ENCODE measurements around the gene PCCA. TPM values are rescaled to one million over a fixed set of nuclear protein-coding genes. Genes with fewer than 3 reads are reported as not detected.

Gene PCCA
- polyA plus RNA-seq, 1 experiment, result 22.6 TPM

GRCh38 chr13:100340865-100341264, 252.0 kb downstream of the PCCA start:
- Histone ChIP-seq H3K27me3 (ENCODE audit: control insufficient read depth, insufficient read depth, low read length) (no peaks in the 10 kb centered on the region), H3K27ac (ENCODE audit: low read depth, low read length) (no peak overlapping the region), H3K9me3 (ENCODE audit: control insufficient read depth, insufficient read depth, low read length) (no peaks in the 10 kb centered on the region), H3K4me3 (ENCODE audit: low read depth, low read length) (no peak overlapping the region)
- ChIA-PET POLR2A (no interaction called here), CTCF (no interaction called here)
- TF ChIP-seq CTCF (IDR thresholded peaks at IDR 0.05; ENCODE audit: low read depth, low read length), result no peak
- DNase-seq (ENCODE audit: low read depth, low spot score), result no peak

GRCh38 chr13:100341327-100341726, 252.4 kb downstream of the PCCA start:
- ChIA-PET CTCF (no interaction called here), POLR2A (no interaction called here)
- no peak for DNase-seq (ENCODE audit: low read depth, low spot score)
- H3K4me3 ChIP-seq (ENCODE audit: low read depth, low read length), result no peak overlapping the region
- no peak overlapping the region for H3K27ac ChIP-seq (ENCODE audit: low read depth, low read length)
- H3K9me3 ChIP-seq (ENCODE audit: control insufficient read depth, insufficient read depth, low read length), result no peaks in the 10 kb centered on the region
- TF ChIP-seq CTCF (IDR thresholded peaks at IDR 0.05; ENCODE audit: low read depth, low read length), result no peak
- no peaks in the 10 kb centered on the region for H3K27me3 ChIP-seq (ENCODE audit: control insufficient read depth, insufficient read depth, low read length)

GRCh38 chr13:100344544-100344943, 255.7 kb downstream of the PCCA start:
- DNase-seq (ENCODE audit: low read depth, low spot score), result no peak
- Histone ChIP-seq H3K4me3 (ENCODE audit: low read depth, low read length) (no peak overlapping the region), H3K27me3 (ENCODE audit: control insufficient read depth, insufficient read depth, low read length) (no peaks in the 10 kb centered on the region), H3K9me3 (ENCODE audit: control insufficient read depth, insufficient read depth, low read length) (no peaks in the 10 kb centered on the region), H3K27ac (ENCODE audit: low read depth, low read length) (no peak overlapping the region)
- ChIA-PET POLR2A (no interaction called here), CTCF (no interaction called here)
- TF ChIP-seq CTCF (IDR thresholded peaks at IDR 0.05; ENCODE audit: low read depth, low read length), result no peak

- POLR2A ChIA-PET, result no interaction called here
- no peaks in the 10 kb centered on the region for H3K9me3 ChIP-seq (ENCODE audit: control insufficient read depth, insufficient read depth, low read length)
These were observed 259.1 kb downstream of the PCCA start for GRCh38 chr13:100347968-100348367.

GRCh38 chr13:100349594-100349993, 260.7 kb downstream of the PCCA start:
- H3K4me3 ChIP-seq (ENCODE audit: low read depth, low read length), result no peak overlapping the region
- ChIA-PET POLR2A (no interaction called here), CTCF (no interaction called here)
- H3K27me3 ChIP-seq (ENCODE audit: control insufficient read depth, insufficient read depth, low read length), result no peaks in the 10 kb centered on the region
- no peak for TF ChIP-seq CTCF (IDR thresholded peaks at IDR 0.05; ENCODE audit: low read depth, low read length)
- DNase-seq (ENCODE audit: low read depth, low spot score), result no peak
- no peak overlapping the region for H3K27ac ChIP-seq (ENCODE audit: low read depth, low read length)
- H3K9me3 ChIP-seq (ENCODE audit: control insufficient read depth, insufficient read depth, low read length), result no peaks in the 10 kb centered on the region

More at GRCh38 chr13:100347968-100348367, 259.1 kb downstream of the PCCA start:
- TF ChIP-seq CTCF (IDR thresholded peaks at IDR 0.05; ENCODE audit: low read depth, low read length), result no peak
- CTCF ChIA-PET, result interaction anchor here (0.7 to 1.3 kb wide), 3 partner anchors 12 to 47 kb away, joined by 3 read pairs; no protein-coding TSS in a partner anchor
- H3K27ac ChIP-seq (ENCODE audit: low read depth, low read length), result no peak overlapping the region
- H3K4me3 ChIP-seq (ENCODE audit: low read depth, low read length), result no peak overlapping the region
- no peak for DNase-seq (ENCODE audit: low read depth, low spot score)
- no peaks in the 10 kb centered on the region for H3K27me3 ChIP-seq (ENCODE audit: control insufficient read depth, insufficient read depth, low read length)

Measured in AG04450 (cell line).